Pancreas (tissue), 10 donors: Measurements from ENCODE around the gene SERPINB6. TPM values are rescaled to one million over a fixed set of nuclear protein-coding genes. Genes with fewer than 3 reads are reported as not detected.

Source experiments
- ATAC-seq, 4 donors: fragments of 200-7000 bp; cut with Tn5 transposase; one replicate each; pipeline versions ENCODE4 v1.8.0 to v1.9.1; 2020; ENCODE audit warnings: mild to moderate bottlenecking in 4 of 4, moderate library complexity in 4 of 4
- DNase-seq, 6 donors: peaks; one replicate each; pipeline ENCODE4 v3.0.0-alpha.2; 2020
- FAIRE-seq: peaks from 2 replicates; lab custom pipeline; 2012; peaks lifted over from hg19 to GRCh38; lab: Jason Lieb, UNC
- H3K27ac ChIP-seq, 4 donors: fragments of 200-600 bp; sonication (generic); 1 replicate in 3 of 4; 2 replicates in 1 of 4; pipeline versions ENCODE4 v1.5.0 to v1.8.0; 2020
- H3K27me3 ChIP-seq, 4 donors: fragments of 200-600 bp; one replicate each; pipeline ENCODE4 v1.8.0; 2021
- H3K36me3 ChIP-seq, 3 donors: fragments of 200-600 bp; sonication (generic) in 1 of 3; one replicate each; pipeline versions ENCODE4 v1.5.0 to v1.8.0; 2020 to 2021
- H3K4me1 ChIP-seq, 3 donors: fragments of 200-600 bp; one replicate each; pipeline ENCODE4 v1.8.0; 2021
- H3K4me3 ChIP-seq, 4 donors: fragments of 200-600 bp; sonication (generic) in 2 of 4; one replicate each; pipeline versions ENCODE4 v1.5.0 to v1.8.0; 2020 to 2021
- H3K9me3 ChIP-seq, 4 donors: fragments of 200-600 bp; one replicate each; pipeline ENCODE4 v1.8.0; 2021
- CTCF ChIP-seq, 4 donors: fragments of 200-600 bp; sonication (generic) in 3 of 4; IDR thresholded peaks; one replicate each; pipeline versions ENCODE4 v1.5.0 to v1.8.0; 2021; ENCODE audit warnings: antibody characterized with exemption in 4 of 4
- WGBS, 2 donors: extraction: QIAGEN DNeasy Blood & Tissue Kit; methylation state at CpG; one replicate each; pipeline ENCODE4 v1.1.7; 2013; 5-methylcytosine and 5-hydroxymethylcytosine counted together
- intact Hi-C, 3 donors: fragments of 100-400 bp; cut with DNase I; formaldehyde crosslinking; loops; one replicate each; pipeline versions ENCODE4 v1.11.1 to v1.14.2; 2022
- polyA plus RNA-seq, 2 donors: library from polyadenylated mRNA; stranded (reverse); fragments of 200-250 nt; gene quantifications; one replicate each; pipeline ENCODE4 v1.2.3, GENCODE V29; 2013
- total RNA-seq, 6 donors: library from RNA; stranded (reverse); fragmentation: NEBNext Ultra II Directional in 4 of 6; extraction: Animal tissue kit (Norgen Biotek cat#: 25700) in 4 of 6; gene quantifications; one replicate each; pipeline versions ENCODE4 v1.2.1 to v1.2.4, GENCODE V29; 2021 to 2023
- donor health status: healthy with polysubstance abuse.
- donor health status: DM: no; HTN: no; CAD: no; lungs with moderate emphysema.
- donor health status: DM: no; HTN: no; CAD: no.
- donor health status: control.
- donor health status: control.
- donor health status: Bipolar disorder and iron deficiency.
- donor health status: DM: yes; HTN: yes; CAD: no.
- donor health status: DM: no; HTN: no; CAD: no.
- donor health status: DM: no; HTN: no; CAD: no.
- donor health status: DM: yes; HTN: yes; CAD: no.

SERPINB6 gene
- total and polyA plus RNA-seq, 8 donors, result 77.7 to 193 (median 103) TPM

GRCh38 chr6:2970753-2971419, 481 bp downstream of the SERPINB6 start:
- no peak for TF ChIP-seq CTCF (IDR thresholded peaks at IDR 0.05)
- Histone ChIP-seq H3K4me1 (peaks cover 0 to 14% (median 8%) of the 10 kb centered on the region in 3 donors), H3K27me3 (no peaks in the 10 kb centered on the region), H3K27ac (peak overlapping the region; percentile 87 to 97 (median 95)), H3K9me3 (no peaks in the 10 kb centered on the region), H3K4me3 (peak overlapping the region; percentile 47 to 90 (median 71)), H3K36me3 (no peaks in the 10 kb centered on the region)
- WGBS, 2 donors, result 0% methylated on average over 17 to 80 of the region's 80 CpGs
- FAIRE-seq (no peak), ATAC-seq (peak; percentile 76 to 88 (median 80)), DNase-seq (peak; percentile 71 to 89 (median 80))
- intact Hi-C loops, result no loop called here

GRCh38 chr6:2970034-2970685, 1.2 kb downstream of the SERPINB6 start:
- DNase-seq (peak in 1 of 6 donors; percentile 33), ATAC-seq (no peak), FAIRE-seq (no peak)
- no peak for TF ChIP-seq CTCF (IDR thresholded peaks at IDR 0.05)
- Histone ChIP-seq H3K36me3 (no peaks in the 10 kb centered on the region), H3K27ac (peak overlapping the region in 2 of 4 donors; percentile 96 to 97), H3K4me1 (peaks cover 0 to 14% (median 8%) of the 10 kb centered on the region in 3 donors), H3K27me3 (no peaks in the 10 kb centered on the region), H3K9me3 (no peaks in the 10 kb centered on the region), H3K4me3 (peak overlapping the region in 3 of 4 donors; percentile 63 to 90 (median 79))
- WGBS, 2 donors, result 26 to 27% methylated on average over 10 of the region's 10 CpGs
- intact Hi-C loops, result no loop called here

GRCh38 chr6:2969549-2969948, 1.8 kb downstream of the SERPINB6 start:
- no peak for ATAC-seq
- WGBS, 2 donors, result 91 to 93% methylated on average over 3 of the region's 3 CpGs
- intact Hi-C loops, result no loop called here
- no peak for DNase-seq
- Histone ChIP-seq H3K9me3 (no peaks in the 10 kb centered on the region), H3K36me3 (no peaks in the 10 kb centered on the region), H3K27ac (no peak overlapping the region), H3K27me3 (no peaks in the 10 kb centered on the region), H3K4me1 (peaks cover 0 to 14% (median 8%) of the 10 kb centered on the region in 3 donors), H3K4me3 (no peak overlapping the region)
- FAIRE-seq, result no peak
- no peak for TF ChIP-seq CTCF (IDR thresholded peaks at IDR 0.05)

- WGBS, 2 donors, result 74 to 79% methylated on average over 8 of the region's 8 CpGs
- no peak for FAIRE-seq
- peaks cover 0 to 14% (median 8%) of the 10 kb centered on the region in 3 donors for H3K4me1 ChIP-seq
- TF ChIP-seq CTCF (IDR thresholded peaks at IDR 0.05), result no peak
- intact Hi-C loops, result no loop called here
- DNase-seq, result no peak
- H3K27me3 ChIP-seq, result no peaks in the 10 kb centered on the region
- H3K36me3 ChIP-seq, result no peaks in the 10 kb centered on the region
- H3K9me3 ChIP-seq, result no peaks in the 10 kb centered on the region
- no peak overlapping the region for H3K27ac ChIP-seq
- H3K4me3 ChIP-seq, result no peak overlapping the region
- no peak for ATAC-seq
Observed at GRCh38 chr6:2968600-2969135, 2.7 kb downstream of the SERPINB6 start.
